HEK293T (cell line): Measurements from ENCODE around the gene CTNNA2.

Experiments used
- BHLHE40 ChIP-seq: fragments of 450-650 bp; IDR thresholded peaks from 2 replicates; pipeline ENCODE4 v1.6.1; 2016; ENCODE audit warnings: mild to moderate bottlenecking, moderate library complexity, borderline replicate concordance
- ELF4 ChIP-seq: fragments of 450-650 bp; IDR thresholded peaks from 2 replicates; pipeline ENCODE4 v1.6.1; 2017; ENCODE audit warnings: antibody characterized with exemption
- FOXA1 ChIP-seq: fragments of 450-650 bp; IDR thresholded peaks from 2 replicates; pipeline ENCODE4 v1.6.1; 2016; ENCODE audit warnings: mild to moderate bottlenecking
- FOXM1 ChIP-seq: fragments of 450-650 bp; IDR thresholded peaks from 2 replicates; pipeline ENCODE4 v1.6.1; 2017; ENCODE audit warnings: mild to moderate bottlenecking, borderline replicate concordance
- NFRKB ChIP-seq: fragments of 450-650 bp; IDR thresholded peaks from 2 replicates; pipeline ENCODE4 v1.6.1; 2016; ENCODE audit warnings: mild to moderate bottlenecking, moderate library complexity
- SP1 ChIP-seq: fragments of 450-650 bp; IDR thresholded peaks from 2 replicates; pipeline ENCODE4 v1.6.1; 2017
- SUZ12 ChIP-seq: fragments of 450-650 bp; IDR thresholded peaks from 2 replicates; pipeline ENCODE4 v1.6.1; 2016; ENCODE audit warnings: mild to moderate bottlenecking

DNA sequence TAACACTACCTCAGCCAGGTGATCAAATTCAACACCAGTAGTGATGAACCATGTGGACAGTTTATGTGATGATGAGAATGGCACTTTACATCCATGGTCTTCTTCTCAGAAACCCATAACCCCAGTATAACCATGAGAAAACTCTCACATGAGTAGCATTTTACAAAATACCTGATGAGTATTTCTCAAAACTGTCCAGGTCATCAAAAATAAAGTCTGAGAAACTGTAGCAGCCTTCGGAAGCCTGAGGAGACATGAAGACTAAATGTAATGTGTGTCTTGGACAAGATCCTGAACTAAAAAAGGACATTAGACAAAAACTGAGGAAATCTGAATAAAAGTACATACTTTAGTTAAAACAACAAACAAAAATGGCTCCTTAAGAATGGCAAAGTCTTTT, 108.9 kb downstream of the CTNNA2 start:
- TF ChIP-seq FOXM1, result no peak
- no peak for TF ChIP-seq NFRKB
- no peak for TF ChIP-seq ELF4
- TF ChIP-seq FOXA1, result no peak
- no peak for TF ChIP-seq SUZ12
- no peak for TF ChIP-seq BHLHE40
- no peak for TF ChIP-seq SP1
